Left renal pelvis (tissue), 4 donors: Measurements from ENCODE around the gene MAMDC4. TPM values are rescaled to one million over a fixed set of nuclear protein-coding genes. Genes with fewer than 3 reads are reported as not detected.
"Not testable (repeated sequence)": the region's sequence is repeated elsewhere in the genome, so short reads cannot be mapped to it uniquely, and the experiment has no call there.

ENCODE experiments used
- DNase-seq, 4 donors: peaks; one replicate each; pipeline ENCODE4 v3.0.0-alpha.2; 2013; ENCODE audit warnings: low read depth in 4 of 4, low spot score in 3 of 4
- polyA plus RNA-seq, 4 donors: library from polyadenylated mRNA; unstranded; fragments of 120-200 nt; gene quantifications; one replicate each; pipeline ENCODE4 v1.2.1, GENCODE V29; 2013; ENCODE audit not compliant: insufficient read length in 4 of 4

MAMDC4 gene
- polyA plus RNA-seq, 4 donors: 4.7 to 11.6 (median 6.3) TPM

- DNase-seq: no peak
These were observed 27.5 kb upstream of the MAMDC4 start for GRCh38 chr9:136824496-136825225.

DNA sequence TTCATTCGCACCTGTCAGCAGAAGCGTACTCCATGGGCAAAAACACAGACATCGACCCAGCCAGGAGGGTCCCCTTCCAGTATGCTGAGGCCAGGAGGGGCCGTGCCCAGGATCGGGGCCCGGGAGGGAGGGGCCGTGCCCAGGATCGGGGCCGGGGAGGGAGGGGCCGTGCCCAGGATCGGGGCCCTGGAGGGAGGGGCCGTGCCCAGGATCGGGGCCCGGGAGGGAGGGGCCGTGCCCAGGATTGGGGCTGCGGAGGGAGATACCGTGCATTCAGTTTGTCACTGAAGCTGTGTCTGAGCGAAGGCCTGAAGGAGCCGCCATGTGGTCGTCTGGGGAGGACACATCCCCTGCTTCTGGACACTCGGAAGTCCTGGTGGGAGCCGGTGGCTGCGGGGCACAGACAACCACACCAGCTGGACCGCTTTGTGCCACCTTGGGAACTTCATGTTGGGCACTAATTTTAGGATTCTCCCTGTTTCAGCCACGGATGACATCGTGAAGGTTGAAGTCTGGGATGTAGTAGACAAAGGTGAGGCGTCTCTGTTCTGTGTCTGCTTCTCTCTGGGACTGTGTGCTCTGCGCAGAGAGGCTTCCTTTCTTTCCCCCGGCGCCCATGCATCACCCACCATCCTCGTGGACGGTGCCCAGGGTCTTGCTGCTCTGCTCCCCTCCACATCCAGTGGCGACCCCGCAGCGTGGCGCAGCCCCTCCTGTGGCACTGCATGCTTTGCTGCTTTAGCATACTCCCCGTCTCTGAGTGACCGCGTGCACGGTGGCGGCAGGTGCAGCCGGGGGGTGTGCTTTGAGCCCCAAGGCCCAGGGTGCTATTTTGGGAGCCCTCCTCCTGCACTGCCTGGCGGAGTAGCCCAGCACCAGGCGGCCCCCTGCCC, 26.6 kb upstream of the MAMDC4 start:
- DNase-seq: no peak

DNA sequence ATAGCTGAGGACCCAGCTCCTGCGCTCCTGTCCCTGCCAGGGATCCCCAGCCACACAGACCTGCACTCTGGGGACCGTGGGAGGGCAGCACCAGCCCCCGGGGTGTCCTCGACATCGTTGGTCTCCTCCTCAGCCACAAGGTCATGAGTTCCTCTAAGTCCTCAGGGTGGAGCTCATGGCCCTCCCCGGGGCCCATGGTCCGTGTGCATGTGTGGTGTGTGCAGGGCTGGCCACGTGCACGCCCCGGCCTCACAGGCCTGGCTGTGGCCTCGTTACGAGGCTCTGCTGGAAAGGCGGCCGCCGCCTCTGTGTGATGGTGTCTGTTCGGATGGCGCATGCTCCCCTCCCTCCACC, 26.0 kb upstream of the MAMDC4 start:
- DNase-seq: no peak

GRCh38 chr9:136826703-136827582, 25.2 kb upstream of the MAMDC4 start:
- DNase-seq: no peak

DNA sequence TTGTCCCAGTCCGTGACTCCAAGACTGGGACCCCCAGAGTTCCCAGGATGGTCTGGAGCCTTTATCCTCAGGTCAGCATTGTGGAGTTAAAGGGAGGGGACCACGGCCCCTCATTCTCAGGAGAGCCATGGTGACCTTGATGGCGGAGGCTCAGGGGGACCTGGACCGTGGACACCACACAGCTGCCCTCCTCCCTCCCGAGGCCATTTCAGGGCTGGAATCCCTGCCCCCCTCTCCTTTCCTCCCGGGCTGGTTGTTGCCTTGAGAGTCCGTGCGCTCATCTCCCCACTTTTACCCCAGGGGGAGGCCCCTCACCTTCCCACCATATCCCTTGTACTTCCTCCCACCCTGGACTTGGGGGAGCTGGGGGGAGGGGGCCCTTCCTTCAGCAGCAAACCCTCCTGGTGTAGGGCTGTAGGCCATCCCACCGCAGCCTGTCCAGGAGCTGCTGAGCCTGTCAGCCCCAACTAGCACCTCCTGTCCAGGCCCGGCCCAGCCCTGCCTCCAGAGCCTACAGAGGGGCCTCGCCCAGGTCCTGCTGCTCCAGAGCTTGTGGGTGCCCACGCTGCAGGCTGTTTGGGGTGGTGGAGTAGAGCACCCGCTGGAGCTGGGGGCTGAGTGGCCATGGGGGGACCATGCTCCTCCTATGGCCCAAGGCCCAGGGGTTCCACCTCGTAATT, 24.2 kb upstream of the MAMDC4 start:
- no peak for DNase-seq

- no peak for DNase-seq
These were observed 23.5 kb upstream of the MAMDC4 start for GRCh38 chr9:136828474-136829140.

DNA sequence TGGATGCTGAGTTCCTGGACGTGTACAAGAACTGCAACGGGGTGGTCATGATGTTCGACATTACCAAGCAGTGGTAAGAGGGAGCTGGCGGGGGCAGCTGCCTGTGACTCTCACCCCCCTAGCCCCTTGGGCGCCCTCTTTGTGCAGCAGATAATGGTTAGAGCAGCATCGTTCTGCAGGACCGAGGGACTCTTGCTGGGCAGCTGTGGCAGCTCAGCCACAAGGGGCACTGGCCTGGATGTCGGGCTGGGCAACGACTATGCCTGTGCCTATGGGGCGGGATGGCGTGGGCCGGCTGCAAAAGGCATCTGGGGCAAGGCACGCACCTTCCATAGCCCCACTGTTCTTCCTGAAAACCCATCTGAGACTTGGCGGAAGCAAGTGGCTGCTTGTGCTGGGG, 22.7 kb upstream of the MAMDC4 start:
- no peak for DNase-seq

DNA sequence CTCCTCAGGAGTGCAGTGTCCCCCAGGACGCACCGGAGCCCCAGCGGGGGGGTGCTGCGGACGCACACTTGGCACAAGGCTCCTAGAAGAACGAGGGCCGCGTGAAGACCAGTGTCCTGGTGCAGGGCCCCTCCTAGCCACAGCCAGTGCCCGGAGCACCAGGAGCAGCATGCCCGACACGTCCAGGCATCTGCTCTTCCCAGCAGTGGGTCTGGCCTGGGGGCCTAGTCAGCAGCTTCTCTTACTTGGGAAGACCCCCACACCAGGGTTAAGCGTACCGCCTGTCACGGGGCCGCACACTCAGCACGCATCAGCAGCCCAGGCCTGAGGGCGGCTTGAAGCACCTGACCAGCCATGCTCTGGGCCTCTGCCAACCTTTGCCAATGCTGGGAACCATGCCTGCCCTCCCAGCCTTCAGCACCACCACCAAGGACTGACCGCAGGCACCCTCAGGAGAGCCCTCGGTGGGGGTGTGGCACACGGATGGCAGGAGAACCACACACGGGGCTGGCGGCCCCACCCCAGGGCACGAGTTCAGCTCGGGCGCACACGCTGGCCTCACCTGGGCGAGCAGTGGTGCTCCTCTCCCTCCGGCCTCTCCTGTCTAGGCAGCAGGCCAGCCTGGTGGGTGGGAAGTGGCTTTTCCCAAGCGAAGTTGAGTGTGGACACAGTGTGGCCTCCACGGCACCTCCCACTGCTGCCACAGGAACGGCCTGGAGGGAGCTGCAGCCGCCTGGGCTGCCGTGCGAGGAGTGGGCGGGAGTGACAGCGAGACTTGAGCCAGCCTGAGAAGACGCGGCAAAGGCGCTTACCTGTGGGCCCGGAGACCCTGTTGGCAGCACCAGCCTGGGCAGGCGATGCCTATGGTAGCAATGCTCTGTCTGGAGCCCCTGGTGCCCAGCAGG, 21.9 kb upstream of the MAMDC4 start:
- no peak for DNase-seq

DNA sequence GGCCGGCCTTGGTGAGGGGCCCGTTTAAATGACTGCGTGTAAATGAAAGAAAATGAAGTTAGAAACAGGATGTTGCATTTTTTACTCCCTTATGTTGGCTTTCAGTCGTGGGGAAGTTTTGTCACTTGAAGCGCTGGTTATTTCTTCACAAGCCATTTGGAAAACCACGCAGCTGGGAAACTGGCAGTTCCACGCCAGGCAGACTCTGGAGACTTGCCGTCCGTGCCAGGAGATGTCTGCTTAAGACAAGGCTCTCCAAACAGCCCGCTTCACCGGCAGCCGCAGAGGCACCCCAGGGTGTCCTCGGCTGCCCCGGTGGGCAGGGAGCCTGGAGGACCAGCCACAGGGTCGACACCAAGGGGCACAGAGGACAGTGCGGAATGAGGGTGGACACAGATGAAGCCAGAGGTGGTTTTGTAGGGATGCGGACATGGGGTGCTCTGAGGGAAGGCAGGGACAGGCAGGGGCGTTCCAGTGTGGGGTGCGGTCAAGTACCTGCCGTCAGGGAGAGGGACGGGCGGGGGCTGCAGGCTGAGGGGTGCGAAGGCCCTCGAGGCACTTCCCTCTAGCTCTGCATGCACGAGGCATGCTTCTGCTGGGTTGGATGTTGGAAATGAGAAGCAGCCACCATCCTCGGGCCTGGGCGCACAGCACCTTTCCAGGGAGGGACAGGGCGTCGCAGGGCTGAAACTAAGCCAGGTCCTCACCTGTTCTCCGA, 21.0 kb upstream of the MAMDC4 start:
- no peak for DNase-seq

DNA sequence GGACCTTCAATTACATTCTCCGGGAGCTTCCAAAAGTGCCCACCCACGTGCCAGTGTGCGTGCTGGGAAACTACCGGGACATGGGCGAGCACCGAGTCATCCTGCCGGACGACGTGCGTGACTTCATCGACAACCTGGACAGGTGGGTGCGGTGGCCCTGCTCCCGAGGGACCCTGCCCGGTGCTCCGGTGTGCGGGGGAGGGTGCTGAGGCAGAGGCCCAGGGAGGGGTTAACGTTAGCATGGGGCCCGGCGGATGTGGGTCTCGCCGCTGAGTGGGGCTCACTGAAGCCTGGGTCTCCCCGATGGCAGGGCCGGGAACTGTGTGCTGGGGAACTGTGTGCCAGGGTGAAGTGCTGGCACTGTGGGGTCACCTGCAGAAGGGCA, 20.4 kb upstream of the MAMDC4 start:
- no peak for DNase-seq

DNA sequence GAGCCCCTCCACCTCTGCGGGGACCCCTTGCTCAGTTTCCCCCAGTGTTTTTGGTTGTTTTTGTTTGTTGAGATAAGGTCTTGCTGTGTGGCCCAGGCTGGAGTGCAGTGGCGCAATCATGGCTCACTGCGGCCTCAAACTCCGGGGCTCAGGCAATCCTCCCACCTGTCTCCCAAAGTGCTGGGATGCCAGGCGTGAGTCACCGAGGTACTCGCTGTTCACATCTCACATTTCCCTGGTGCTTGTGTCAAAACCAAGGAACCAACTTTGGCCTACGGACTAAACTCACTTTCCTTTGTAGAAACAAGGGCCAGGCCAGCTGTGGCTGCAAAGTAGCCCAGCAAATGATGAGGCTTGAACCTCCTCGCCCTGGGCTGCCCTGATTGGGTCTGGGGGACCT, 19.6 kb upstream of the MAMDC4 start:
- no peak for DNase-seq

DNA sequence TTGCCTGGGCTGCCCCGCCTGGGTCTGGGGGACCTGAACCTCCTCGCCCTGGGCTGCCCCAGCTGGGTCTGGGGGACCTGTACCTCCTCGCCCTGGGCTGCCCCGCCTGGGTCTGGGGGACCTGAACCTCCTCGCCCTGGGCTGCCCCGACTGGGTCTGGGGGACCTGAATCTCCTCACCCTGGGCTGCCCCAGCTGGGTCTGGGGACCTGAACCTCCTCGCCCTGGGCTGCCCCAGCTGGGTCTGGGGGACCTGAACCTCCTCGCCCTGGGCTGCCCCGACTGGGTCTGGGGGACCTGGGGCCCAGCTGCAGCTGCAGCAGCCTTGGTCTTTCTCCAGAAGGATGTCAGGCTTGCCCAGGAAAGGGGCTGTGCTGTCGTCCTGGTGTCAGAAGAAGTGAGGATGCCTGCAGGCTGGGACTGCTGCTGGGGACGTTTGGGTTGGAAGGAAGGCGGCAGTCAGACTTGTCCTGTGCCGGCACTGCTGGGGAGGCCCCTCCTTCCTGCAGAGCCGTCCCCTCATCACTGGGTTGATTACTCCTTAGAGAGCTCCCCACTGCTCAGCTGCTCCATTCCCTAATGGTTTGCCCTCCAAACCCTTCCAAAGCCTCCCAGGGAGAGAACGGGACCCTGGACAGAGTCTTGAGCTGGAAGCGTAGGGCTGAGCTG, 18.6 kb upstream of the MAMDC4 start:
- DNase-seq: not testable (repeated sequence)

DNA sequence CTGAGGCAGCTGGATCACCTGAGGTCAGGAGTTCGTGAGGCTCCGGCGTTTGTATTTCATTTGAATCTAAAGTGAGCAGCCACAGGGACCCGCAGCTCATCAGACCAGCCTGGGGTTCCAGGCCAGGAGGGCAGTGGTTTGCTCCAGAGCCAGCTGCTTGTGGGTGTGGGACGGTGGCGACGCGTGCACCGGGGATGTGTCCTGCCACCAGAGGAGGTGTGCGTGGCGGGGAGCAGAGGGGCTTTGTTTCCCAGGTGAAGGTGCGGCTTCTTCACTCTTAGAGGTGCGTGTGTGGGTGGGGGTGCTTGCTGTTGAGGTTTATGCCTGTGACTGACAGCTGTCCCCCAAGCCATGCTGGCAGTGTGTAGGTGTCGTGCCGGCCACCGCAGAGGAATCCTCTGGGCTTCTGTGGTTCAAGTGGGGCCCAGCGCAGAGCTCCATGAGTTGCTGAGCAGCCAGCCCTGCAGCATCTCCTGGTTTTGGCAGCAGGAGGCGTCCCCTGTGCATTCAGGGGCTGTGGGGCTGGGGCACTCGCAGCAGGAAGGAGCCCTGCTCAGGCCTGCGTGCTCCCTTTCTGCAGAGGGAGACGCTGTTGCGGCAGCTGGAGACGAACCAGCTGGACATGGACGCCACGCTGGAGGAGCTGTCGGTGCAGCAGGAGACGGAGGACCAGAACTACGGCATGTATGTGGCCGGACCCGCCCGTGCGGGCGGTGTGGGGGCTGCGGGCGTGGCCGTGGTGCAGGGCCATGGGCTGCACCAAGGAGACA, 16.8 kb upstream of the MAMDC4 start:
- DNase-seq: no peak

- DNase-seq: no peak
These were observed 15.9 kb upstream of the MAMDC4 start for GRCh38 chr9:136835932-136836904.

DNA sequence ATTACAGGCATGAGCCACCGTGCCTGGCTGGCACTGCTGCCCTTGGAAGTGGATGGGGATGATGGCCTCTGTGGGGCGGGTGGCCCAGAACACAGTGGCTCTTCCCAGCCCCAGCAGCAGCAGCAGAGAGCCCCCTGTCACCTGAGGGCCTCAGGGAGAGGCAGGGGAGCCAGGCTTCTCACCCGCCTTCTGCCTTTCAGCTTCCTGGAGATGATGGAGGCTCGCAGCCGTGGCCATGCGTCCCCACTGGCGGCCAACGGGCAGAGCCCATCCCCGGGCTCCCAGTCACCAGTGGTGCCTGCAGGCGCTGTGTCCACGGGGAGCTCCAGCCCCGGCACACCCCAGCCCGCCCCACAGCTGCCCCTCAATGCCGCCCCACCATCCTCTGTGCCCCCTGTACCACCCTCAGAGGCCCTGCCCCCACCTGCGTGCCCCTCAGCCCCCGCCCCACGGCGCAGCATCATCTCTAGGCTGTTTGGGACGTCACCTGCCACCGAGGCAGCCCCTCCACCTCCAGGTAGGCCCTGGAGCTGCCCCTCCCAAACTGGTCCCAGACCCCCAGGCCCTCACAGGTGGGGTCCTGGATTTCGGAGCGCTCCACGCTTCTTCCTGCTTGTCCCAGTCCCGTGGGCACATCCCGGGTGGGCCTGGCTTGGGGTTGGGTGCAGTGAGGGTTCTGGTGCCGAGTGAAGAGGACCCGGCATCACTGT, 14.8 kb upstream of the MAMDC4 start:
- DNase-seq: no peak
